ENCODE measurements around the gene SRSF3.
"Not testable (repeated sequence)": the region's sequence is repeated elsewhere in the genome, so short reads cannot be mapped to it uniquely, and the experiment has no call there.

Gene SRSF3

DNA sequence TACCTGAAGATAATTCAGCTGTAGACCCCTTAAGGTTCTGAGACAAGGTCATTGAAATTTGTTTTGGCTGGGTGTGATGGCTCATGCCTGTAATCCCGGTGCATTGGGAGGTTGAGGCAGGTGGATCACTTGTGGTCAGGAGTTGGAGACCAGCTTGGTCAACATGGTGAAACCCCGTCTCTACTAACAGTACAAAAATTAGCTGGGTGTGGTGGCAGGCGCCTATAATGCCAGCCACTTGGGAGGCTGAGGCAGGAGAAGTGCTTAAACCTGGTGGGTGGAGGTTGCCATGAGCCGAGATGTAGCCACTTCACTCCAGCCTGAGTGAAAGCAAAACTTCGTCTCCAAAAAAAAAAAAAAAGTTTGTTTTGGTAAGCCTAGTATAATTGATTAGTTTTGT lies 11.0 kb downstream of the SRSF3 start:
- DNase-seq (ENCODE audit: low read depth) = no peak

DNA sequence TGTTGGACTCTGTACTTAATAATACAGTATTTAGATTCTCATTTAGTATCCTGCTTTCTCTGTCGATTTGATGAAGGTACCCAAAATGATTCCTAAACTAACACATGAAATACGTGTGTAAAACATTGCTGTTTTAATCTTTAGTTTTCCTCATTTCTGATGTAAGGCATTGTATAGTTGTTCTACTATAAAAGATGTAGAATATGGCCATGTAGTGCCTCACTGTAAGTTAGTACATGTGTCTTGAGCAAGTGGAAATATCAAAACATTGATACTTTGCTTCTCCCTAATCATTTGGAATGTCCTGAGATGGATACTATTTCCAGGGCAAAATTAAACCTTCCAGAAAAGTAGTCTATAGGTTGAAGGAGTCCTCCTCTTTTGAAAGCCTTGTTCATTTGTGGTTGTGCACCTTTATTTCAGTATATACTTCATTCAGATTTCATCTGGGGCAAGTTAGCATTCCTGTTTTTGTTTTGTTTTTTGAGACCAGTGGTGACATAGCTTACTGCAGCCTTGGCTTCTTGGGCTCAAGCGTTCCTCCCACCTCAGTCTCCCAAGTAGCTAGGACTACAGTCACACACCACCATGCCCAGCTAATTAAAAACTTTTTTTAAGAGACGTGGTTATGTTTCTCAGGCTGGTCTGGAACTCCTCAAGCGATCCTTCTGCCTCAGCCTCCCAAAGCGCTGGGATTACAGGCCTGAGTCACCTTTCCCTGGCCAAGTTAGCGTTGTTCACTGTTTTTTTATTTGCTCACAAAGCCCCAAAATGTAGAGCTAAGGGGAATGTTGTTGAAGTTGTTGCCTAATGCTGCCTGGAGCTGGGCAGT lies 11.6 kb downstream of the SRSF3 start:
- no peak for DNase-seq (ENCODE audit: low read depth)

DNA sequence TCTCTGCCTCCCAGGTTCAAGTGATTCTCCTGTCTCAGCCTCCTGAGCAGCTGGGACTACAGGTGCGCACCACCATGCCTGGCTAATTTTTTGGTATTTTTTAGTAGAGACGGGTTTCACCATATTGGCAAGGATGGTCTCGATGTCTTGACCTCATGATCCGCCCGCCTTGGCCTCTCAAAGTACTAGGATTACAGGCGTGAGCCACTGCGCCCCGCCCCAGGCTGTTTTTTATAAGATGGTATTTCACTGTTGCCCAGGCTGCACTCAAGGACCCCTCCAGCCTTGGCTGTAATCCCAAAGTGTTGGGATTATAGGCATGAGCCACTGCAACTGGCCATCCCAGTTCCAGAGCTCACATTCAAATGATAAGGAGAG lies 13.1 kb downstream of the SRSF3 start:
- DNase-seq (ENCODE audit: low read depth) = not testable (repeated sequence)

DNA sequence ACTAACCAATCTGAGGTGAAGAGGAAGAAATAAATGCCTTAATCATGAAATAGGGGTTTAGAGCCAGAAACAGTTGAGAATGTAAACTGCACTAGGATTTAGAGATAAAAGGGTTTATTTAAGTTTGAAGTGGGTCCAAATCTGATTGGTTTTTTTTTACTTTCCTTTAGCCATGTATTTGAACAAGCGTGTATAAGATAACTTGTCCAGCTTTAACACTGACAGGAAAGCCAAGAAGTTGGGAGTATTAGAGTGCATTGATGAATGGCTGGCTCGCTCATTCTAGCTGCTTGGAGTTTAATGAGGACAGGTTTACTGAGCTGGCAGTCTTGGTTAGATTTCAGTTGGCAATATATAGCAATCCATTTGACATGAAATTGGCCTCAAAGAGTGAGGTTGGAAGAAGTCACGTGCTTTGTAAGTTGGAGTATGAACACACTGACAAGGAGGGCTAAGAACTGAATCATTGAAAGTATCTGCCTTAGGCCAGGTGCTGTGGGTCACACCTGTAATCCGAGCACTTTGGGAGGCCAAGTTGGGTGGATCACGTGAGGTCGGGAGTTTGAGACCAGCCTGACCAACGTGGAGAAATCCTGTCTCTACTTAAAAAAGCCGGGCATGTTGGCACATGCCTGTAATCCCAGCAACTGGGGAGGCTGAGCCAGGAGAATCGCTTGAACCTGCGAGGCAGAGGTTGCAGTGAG lies 13.7 kb downstream of the SRSF3 start:
- no peak for DNase-seq (ENCODE audit: low read depth)

DNA sequence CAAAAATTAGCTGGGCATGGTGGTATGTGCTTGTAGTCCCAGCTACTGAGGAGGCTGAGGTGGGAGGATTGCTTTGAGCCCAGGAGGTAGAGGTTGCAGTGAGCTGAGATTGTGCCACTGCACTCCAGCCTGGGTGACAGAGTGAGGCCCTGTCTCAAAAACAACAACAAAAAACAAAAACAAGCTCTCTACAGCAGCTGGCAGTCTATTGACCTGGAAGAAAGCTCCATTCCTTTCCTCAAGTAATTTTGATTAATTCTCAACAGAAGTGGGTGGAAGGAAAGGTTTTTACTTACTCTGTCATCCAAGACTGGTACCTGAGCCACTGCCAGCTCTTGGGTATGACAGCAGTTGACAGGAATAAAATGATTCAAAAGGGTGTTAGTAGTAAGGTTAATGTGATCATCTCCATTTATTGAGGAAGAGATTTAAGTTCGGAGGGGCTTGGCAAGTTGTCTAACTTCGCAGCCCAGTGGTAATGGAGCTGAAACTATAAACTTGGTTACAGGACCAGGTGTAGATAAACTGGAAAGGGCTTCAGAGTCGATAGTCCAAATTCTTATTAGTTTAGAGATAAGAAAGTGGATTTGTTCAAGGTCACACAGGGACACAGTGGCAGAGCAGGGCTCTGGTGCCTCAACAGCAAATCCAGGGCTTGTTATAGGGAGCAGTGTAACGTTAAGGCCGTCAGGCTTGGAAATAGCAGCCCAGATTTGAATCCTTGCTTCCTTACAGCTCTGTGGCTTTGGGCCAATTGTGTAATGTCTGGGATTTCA lies 14.8 kb downstream of the SRSF3 start:
- DNase-seq (ENCODE audit: low read depth) = no peak

DNA sequence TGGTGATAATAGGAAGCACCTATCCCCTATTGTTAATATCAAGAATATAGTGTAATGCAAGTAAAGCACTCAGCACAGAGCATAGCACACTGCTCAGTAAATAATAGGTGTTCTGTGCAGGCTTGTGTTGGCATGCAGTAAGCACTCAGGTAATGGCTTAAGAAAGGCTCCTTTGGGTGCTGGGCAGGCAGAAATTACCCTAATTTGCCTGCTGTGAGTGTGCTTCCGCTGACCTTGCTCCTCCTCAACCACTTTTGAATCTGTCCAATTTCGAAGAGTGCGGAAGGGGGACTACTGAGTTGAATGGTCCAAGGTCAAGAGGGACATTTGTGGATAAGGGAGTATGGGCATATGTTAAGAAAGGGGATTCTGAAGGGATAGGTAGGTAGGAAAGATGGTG lies 15.4 kb downstream of the SRSF3 start:
- no peak for DNase-seq (ENCODE audit: low read depth)

DNA sequence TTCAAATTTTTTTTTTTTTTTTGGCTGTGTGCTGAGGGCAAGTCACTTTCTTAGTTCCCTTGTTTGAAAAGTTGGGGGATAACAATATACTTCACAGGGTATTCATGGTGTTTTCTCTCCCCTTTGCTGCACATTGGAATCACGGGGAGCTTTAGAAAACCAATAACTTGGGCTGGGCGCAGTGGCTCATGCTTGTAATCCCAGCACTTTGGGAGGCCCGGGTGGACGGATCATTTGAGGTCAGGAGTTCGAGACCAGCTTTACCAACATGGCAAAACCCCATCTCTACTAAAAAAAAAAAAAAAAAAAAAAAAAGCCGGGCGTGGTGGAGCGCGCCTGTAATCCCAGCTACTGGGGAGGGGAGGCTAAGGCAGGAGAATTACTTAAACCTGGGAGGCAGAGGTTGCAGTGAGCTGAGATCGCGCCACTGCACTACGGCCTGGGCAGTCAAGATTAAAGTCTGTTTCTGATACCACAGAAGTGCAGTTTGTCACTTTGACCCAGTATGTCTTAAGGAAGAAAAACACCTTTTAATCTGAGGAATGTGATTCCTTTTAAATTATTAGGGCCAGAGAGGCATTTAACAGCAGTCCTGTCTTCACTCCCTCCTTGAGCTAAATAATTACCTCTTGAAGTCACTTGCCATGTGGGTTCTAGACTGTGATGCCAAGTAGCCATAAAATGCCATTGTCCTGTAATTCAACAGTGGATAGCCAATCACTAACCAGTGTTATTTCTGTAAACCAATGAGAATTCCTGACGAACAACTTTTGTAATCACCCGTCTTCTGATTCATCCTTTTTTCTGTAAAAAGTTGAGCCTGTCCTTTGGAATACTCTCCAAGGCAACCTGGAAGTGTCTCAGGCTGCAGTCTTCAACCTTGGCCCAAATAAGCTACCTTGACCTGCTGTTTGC lies 16.1 kb downstream of the SRSF3 start:
- DNase-seq (ENCODE audit: low read depth) = no peak

DNA sequence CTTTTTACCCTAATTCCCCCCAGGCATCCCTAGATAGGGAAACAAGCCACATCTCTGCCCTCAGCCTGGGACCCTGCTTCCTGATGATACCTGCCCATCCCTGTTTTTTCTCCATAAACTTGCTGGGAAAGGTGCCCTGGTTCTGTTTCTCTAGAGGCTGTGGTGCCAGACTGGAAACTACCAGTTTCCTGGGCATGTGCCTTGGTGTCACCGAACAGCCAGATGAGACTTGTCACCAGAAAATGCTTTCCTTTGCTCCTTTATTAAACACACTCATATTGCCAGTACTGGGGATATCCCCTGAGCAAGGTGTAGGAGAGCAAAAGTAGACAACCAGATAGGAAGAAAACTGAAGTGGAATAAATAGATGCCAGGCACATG lies 16.8 kb downstream of the SRSF3 start:
- no peak for DNase-seq (ENCODE audit: low read depth)

DNA sequence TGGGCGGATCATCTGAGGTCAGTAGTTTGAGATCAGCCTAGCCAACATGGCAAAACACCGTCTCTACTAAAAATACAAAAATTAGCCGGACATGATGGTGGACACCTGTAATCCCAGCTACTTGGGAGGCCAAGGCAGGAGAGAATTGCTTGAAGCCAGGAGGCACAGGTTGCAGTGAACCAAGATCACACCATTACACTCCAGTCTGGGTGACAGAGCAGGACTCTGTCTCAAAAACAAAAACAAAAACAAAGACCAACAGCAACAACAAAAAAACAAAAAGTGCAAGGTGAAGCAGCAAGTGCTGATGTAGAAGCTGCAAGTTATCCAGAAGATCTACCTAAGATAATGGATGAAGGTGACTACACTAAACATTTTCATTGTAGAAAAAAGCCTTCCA lies 17.5 kb downstream of the SRSF3 start:
- not testable (repeated sequence) for DNase-seq (ENCODE audit: low read depth)

DNA sequence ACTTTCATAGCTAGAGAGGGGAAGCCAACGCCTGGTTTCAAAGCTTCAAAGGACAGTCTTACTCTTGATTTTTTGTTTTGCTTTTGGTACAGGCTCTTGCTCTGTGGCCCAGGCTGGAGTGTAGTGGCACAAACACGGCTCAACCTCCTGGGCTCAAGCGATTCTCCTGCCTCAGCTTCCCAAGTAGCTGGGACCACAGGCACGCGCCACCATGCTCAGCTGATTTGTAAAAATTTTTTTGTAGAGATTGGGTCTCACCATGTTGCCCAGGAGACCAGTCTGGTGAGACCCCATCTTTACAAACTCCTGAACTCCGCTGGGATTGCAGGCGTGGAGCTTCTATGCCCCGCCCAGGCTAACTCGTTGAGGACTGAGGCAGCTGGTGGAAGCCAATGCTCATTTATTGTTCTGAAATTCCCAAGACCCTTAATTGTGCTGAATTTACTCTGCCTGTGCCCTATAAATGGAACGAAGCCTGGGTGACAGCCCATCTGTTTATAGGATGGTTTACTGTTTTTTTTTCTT lies 18.0 kb downstream of the SRSF3 start:
- no peak for DNase-seq (ENCODE audit: low read depth)

DNA sequence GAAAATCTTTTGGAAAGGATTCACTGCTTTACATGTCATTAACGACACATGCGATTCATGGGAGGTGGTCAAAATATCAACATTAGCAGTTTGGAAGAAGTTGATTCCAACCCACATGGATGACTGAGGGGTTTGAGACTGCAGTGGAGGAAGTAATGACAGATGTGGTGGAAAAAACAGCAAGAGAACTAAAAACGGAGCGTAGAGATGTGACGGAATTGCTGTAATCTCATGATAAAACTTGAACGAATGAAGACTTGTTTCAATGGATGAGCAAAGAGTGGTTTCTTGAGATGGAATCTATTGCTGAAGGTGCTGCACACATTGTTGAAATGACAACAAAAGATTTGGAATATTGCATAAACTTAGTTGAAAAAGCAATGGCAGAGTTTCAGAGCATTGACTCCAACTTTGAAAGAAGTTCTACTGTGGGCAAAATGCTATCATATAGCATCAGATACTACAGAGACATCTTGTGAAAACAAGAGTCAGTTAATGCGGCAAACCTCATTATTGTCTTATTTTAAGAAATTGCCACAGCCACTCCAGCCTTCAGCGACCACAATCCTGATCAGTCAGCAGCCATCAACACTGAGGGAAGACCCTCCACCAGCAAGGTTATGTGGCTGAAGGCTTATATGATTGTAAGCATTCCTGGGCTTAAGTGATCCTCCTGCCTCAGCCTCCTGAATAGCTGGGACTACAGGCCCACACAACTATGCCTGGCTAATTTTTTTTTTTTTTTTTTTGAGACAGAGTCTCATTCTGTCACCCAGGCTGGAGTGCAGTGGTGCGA lies 19.2 kb downstream of the SRSF3 start:
- DNase-seq (ENCODE audit: low read depth) = no peak

DNA sequence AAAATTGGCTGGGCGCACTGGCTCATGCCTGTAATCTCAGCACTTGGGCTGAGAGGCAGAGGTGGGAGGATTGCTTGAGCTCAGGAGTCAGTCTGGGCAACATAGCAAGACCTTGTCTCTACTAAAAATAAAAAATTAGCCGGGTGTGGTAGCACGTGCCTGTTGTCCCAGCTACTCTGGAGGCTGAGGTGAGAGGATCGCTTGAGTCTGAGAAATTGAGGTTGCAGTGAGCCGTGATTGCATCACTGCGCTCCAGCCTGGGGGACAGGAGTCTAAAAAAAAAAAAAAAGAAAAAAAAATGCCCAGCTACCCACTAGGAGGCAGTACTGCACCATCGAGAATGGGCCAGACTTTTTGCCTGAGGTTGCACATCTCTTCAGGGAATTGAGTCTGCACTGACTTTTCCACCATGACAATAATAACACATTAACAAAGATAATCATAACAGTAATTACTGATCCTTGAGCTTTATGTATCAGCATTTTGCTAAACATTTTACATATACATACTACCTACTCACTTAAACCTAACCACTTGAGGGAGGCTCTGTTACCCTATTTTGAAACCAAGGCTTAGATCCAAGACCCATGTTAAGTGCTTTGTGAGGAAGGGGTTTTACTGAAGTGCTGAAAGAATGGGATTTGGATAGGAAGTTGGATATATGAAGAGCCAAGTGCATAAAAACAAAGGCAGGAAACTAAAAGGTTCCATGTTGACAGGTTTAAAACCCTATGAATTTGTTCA lies 21.0 kb downstream of the SRSF3 start:
- no peak for DNase-seq (ENCODE audit: low read depth)

DNA sequence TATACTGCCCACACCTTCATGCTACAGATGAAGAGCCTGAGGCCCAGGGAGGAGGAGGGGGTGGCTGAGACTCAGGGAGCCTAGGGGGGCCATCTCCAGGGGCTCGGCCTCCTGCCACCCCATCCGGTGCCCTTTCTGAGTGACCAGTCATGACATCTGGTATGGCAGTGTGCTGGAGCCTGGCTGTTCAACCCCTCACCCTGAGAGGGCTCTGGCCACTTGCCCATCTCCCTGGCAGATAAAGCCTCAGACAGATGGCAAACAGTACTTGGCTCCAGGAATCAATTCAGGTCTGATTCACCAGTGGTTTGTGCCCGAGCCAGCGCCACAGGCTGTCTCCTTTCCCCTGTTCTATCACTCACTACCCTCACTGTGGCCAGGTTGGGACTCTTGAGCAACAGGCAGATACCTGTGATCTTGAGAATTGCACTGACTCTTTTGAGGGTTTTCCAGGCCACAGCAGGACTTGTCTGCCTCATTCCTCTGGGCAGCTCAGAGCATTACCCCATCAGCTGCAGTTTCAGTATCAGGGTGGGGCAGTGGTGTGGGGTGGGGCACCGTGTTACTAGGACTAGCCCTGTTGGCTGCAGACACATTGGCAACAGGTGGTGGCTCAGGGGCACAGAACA lies 22.8 kb downstream of the SRSF3 start:
- no peak for DNase-seq (ENCODE audit: low read depth)

DNA sequence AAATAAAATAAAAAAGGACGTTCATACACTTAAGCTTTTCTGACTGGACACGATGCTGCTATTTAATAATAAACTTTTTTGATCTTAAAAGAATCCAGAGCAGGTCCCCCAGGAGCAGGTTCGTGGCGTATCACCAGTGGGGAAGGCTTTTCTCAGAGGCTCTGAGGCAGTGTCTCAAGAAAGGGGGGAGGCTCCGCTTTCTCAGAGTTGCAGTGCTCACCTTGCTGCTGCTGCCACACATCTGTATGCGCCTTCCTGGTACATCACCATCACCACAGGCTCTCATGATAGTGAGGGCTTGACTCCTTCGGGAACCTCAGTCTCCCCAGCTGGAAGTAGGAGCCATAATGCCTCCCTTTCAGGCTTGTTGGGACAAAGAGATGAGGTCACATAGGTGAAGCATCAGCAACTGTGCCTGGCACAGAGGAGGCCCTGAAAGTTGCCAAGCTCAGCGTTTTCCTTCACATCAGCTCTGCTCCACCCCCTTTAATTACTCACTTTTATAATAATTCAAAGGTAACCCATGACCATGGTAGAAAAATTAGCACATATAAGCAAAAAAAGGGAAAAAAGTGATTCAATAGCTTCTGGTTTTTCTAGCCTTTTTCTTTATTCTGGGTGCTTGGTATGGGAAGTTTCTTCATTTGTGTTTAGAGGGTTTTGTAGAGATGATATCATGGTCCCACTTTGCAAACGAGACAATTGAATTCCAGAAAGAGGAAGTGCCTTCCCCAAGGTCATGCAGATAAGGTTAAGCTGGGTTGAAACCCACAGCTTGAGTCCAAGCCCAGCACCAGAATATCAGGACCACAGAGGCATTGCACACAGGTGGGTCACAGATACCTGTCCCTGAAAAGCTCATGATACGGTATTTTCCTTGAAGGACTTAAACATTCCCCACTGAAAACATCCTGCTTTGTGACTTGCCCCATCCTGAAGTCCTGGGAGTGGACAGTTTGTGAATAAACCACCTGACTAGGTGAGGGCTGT lies 24.5 kb downstream of the SRSF3 start:
- DNase-seq (ENCODE audit: low read depth) = no peak

DNA sequence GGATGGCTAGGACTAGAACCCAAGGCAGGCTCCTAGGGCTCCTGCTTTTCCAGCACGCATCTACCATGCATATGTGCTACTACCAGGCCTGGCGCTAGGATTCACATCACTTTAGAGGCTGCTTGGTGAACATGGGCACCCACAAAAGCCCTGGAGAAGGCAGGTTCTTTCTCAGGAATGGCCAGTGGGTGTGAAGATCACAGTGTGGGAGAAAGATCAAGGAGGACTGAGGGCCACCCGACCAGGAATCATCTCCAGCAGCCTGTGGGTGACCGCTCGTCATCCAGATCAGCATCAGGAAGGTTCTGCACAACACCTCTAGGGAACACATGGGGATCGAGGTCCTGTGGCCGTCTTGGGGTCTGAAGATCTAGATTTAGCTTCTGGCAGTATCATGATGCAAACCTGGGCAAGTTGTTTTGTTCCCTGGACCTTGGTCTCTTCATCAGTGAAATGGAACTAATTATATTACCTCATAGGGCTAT lies 27.3 kb downstream of the SRSF3 start:
- no peak for DNase-seq (ENCODE audit: low read depth)

DNA sequence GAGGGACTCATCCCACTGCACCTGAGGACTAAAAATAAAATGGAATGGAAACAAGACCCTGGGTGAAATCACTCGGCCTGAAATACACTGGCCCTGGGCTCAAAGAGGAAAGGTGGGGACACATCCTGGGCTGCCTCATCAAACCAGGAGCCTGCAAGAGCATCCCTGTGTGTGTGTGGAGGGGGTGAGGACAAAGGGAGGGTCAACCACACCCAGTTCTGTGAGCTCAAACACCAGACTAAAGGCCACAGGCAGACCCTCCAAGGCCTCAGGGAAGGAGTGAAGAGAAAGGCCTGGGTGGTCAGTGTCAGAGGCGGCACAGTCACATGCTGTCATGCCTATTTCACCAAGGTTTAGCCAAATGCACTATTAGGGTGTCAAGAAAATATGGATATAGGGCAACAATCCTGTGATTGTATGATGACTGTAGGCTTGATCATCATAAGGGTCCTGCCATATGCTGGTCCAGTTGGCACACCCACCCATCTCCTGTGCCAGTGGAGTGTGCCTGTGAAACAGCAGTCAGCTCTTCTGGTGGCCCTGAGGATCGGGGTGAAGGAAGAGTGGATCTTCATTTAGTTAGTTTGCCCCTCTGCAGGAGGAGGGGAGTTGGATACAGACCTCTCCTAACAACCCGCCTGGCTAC lies 28.9 kb downstream of the SRSF3 start:
- no peak for DNase-seq (ENCODE audit: low read depth)
